ENCODE measurements around the gene MROH9.

Gene MROH9

DNA sequence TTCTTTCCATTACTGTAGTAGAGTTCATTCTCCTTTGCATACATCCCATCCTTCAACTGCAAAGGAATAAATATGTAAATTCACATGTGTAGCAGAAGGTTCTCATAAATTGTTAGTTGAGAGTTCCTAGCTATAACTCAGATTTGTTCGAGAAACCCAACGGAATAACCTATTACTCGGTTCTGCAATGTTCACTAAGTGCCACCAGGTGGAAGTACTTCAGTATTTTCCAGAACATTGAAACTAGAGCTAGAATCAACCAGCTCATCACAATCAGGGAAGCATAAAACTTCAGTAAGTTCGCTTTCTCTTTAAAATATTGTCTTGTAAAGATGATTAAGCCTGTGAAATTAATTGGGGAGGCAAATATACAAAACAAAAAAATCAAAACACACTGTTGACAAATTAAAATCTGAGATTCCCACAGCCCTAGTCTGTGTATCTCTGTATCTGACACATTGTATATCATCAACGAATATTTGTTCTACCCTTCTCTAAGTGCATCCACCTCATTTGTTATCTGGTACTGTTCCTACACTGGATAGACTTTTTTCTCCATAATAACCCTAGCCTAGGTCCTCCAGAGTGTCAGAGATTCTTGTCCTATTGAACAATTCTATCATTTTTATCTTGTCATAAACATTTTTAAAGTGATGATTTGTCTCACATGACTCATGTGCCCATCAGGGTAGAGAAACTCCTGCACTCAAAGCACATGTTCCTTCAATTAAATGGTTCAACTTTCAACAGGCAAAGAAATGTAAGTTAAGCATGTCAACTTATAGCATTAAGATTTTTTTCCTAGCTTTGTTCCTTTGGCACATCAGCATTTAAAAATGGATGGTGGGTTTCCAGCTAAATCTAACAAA, 31.9 kb downstream of the MROH9 start:
- DNase-seq: no peak

DNA sequence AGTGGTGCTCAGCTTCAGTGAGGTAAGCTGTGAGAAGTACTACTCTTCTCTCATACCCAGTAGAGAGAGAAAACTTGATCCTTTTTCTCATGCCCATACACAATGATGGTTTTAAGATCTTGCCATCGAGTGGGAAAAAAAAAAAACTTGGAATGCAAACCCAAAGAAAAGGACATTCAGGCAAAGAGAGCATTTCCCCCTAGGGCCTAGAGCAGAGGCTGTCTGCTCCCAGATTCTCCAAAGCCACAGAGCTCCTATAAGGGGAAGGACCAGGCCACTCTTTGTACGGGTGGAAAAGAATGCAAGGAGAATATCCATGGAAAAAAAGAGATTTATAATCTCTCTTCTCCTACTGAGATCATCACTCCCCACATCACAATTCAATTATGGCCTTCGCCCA, 34.9 kb downstream of the MROH9 start:
- DNase-seq: no peak

DNA sequence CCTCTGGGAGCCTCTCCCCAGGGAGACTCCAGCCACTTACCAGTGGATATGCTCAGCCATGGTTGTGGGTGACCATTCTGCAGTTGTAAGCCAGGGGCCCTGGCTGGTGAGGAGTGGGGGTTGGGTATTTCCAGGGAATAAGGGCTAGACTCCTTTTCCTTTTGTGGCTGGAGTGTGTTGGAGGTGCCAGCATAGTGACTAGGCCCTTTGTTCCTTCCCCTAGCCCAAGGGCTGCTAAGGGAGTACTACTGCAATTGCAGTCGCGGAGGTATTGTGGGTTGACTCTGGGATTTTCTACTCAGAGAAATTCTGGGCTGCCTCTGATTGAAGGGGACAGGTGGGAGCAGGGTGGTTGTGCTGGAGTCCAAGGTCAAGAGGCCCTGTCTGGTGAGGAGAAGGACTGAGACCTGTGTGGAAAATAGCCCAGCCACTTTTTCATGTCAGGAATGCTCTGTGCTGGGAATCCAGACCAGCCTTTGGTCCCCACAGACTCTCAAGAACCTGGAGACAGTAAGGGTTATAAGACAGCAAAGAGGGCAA, 43.1 kb downstream of the MROH9 start:
- DNase-seq: no peak

DNA sequence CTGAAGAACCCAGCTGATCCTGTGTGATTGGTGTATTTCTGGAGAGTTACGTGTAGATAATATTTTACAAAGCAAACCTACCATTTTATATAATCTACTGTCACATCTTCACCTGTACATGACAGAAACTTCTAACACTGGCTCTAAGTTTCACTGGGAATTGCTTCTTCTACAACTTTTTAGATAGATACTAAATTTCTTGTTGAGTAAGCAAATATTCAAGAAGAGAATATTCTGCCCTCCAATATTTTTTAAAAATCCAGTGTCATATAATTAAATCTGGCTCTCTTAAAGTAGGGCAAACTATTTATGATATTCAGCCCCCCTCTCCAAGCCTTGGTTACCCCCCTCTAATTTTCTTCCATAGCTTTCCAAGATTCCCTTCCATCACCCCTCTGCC, 50.1 kb downstream of the MROH9 start:
- no peak for DNase-seq

DNA sequence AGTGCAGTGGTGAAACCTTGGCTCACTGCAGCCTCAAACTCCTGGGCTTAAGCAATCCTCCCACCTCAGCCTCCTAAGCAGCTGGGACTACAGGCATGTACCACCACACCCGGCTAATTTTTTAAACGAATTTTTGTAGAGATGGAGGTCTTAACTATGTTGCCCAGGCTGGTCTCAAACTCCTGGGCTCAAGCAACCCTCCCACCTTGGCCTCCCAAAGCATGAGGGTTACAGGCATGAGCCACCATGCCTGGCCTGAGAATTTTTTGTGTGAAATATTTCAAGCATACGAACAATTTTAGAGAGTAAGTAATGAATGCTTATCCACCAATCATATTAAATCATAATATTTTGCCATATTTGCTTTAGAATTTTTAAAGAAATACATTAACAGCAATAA, 51.6 kb downstream of the MROH9 start:
- DNase-seq: no peak

DNA sequence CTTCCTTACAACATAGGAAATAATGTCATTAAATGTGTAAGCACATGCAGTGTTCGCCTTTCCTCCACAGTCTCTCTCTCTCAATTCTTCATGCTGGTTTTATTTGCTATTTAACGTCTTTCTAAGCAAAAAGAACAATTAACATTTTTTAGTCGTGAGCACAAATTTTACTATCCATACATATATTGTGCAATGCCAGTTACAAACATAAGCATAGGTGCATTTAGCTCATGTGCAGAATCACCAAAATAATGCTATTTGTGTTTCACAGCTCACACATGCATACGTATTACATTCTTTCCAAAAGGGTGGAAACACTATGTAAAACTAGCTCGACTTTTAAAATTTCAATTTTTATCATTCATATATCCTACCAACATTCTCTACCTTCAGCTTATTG, 52.1 kb downstream of the MROH9 start:
- no peak for DNase-seq

DNA sequence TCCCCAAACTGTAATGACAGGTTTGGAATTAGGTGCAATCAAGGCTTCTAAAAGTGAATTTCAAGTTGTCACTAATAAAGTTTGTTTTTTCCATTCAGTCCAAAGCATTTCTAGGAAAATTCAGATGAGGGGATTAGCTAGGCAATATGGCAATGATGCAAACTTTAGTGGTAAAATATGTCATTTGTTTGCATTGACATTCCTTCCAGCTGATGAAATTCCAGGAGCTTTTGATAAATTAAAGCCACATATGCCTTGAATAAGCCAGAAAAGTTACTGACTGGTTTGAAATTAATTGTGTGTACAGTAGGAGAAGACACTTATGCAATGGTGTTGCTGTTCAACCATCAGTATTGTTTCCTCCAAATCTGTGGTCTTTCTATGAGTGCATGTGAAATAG, 57.8 kb downstream of the MROH9 start:
- no peak for DNase-seq

DNA sequence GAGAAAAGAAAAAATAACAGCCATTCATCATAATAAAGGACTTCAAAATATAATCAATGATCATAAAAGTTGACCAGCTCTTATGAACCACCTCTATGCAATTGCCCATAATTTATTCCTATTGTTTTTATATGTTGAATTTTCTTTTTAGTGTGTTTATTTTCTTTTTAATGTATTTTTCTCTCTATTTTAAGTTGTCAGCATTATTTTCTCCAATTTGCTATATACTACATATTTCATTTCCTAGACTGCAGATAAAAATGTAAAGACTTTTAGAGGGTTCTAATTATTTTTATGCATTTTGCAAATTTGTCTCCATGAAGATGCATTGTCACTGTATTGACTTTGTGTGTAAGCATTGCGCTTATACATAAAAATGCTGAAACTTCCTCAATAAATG, 58.4 kb downstream of the MROH9 start:
- no peak for DNase-seq

DNA sequence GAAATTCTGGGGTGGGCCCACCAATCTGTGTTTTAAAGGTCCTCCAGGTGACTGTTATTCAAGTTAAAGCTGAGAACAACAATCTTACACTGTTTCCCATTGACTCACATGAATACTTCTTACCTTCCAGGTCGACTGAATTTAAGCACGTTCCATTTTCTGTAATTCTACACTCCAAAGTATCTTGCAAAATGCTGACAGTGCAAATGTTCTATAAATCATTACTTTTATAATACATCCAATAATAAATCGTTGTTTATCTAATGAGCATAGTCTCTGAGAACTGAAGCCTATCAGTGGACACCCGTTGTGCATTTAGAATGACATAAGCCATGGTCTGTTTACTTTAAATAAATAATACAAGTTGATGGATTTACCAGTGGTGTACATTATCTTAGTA, 79.5 kb downstream of the MROH9 start:
- DNase-seq: no peak

DNA sequence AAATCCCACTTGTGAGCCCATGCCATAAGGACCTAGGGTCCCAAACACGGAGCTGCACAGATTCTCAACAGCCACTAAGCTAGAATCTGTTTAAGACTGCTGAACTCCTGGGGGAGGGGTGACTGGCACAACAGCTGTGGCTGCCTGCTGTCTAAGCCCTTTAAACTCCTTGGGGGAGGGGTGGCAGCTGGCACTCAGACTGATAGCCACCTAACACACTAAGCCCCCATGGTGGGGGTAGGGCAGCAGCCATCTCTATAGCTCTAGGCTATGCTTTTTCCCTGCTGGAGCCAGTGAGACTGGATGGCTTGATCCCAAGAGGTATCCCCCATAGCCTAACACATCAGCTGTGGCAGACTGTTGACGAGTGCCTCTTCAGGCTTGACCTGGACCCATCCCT, 82.1 kb downstream of the MROH9 start:
- no peak for DNase-seq

DNA sequence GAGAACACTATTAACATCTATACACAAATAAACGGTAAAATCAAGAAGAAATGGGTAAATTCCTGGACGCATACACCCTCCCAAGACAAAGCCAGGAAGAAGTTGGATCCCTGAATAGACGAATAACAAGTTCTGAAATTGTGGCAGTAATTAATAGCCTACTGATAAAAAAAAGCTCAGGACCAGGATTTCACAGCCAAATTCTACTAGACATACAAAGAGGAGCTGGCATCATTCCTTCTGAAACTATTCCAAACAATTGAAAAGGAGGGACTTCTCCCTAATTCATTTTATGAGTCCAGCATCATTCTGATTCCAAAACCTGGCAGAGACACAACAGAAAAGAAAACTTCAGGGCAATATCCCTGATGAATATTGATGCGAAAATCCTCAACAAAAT, 84.6 kb downstream of the MROH9 start:
- no peak for DNase-seq

DNA sequence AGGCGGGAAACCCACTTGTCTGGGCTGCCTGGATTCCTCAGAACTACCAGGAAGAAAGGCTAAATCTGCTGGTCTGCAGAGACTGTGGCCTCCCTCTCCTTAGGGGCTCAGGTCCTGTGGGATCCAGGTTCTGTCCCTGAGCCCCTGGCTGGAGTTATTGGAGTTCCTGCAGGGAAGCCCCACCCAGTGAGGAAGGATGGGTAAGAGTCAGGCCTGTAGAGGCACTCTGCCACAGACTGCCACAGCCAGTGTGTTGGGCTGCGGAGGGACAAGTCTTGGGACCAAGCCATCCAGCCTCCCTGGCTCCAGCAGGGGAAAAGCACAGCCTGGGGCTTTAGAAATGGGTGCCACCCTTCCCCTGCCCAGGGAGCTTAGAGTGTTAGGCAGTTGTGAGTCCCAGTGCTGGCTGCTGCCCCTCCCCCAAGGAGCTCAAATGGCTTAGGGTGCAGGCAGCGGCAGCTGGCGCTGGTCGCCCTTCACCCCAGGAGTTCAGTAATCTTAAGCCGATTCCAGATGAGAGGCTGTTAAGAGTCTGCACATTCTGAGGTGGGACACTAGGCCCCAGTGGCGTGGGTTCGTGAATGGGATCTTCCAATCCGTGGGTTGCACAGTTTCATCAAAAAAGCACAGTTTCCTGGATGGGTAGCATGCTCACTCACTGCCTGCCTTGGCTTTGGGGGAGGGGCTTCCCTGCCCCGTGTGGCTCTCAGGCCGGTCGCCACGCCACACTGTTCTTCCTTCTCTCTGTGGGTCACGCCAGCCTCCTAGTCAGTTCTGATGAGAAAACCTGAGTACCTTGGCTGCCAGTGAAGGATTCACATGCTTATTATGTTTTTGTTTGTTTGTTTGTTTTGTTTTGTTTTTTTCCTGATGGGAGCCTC, 97.7 kb downstream of the MROH9 start:
- no peak for DNase-seq

DNA sequence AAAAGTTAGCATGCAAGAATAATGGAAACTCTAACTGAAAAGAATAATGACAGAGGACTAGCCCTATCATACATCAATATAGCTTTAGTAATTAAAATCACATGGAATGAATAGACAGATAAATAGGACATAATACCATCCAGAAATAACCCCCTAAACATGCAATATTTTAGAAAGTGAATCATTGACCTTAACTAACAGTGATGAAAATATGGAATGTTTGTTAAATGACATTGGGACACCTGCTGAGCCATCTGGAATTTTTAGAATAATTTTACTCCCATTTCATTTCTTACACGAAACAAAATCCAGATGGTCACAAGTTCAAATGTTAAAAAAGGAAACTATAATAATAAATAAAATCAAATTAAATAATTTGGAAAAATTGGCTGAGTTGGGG, 102.3 kb downstream of the MROH9 start:
- DNase-seq: no peak

DNA sequence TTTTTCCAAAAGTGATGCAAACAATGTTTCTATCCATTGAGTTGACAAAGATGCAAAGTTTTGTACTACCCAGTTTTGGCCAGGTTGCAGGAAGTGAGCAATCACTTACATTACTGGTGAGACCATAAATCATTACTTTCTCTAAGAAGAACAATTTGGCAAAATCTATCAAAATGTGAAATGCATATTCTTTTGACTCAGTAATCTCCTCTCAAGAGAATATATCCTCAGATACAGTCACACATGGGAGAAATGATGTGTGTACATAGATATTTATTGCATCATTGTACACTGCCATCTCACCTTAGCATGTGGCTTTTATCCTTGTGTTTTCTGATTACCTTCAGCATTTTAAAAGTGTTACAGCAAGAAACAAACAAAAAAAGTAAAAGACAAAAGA, 103.0 kb downstream of the MROH9 start:
- DNase-seq: no peak

DNA sequence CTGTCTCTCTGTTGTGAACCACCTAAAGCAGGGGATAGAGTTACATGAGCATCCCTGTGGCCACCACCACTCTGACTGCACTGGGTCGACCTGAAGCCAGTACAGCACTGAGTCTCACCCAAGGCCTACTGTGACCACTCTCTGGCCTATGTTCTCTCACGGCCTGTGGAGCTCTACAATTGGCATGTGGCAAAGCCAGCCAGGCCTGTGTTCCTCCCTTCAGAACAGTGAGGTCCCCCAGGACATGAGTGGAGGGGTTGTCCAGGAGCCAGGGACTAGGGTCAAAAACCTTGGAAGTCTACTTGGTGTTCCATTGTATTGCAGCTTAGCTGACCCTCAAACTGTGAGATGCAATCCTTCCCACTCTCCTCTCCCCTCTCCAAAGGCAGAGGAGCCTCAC, 112.7 kb downstream of the MROH9 start:
- no peak for DNase-seq

DNA sequence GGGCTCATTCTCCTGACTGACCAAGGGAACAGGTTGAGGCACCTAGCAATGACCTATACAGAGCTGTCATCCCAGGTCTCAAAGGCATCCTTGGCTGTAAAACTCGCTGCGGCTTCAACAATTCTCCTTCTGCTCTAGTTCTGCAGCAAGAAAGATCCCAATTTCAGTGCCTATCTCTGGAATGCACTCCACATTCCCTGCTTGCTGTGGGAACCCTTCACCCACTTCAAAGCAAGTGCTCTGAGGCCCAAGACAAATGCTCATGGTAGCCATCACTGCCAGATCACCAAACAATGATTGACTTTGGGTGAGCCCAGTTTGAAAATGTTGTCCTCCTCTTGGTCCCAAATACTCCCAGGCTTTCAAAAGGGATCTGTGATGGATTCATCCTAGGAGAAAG, 117.6 kb downstream of the MROH9 start:
- no peak for DNase-seq

DNA sequence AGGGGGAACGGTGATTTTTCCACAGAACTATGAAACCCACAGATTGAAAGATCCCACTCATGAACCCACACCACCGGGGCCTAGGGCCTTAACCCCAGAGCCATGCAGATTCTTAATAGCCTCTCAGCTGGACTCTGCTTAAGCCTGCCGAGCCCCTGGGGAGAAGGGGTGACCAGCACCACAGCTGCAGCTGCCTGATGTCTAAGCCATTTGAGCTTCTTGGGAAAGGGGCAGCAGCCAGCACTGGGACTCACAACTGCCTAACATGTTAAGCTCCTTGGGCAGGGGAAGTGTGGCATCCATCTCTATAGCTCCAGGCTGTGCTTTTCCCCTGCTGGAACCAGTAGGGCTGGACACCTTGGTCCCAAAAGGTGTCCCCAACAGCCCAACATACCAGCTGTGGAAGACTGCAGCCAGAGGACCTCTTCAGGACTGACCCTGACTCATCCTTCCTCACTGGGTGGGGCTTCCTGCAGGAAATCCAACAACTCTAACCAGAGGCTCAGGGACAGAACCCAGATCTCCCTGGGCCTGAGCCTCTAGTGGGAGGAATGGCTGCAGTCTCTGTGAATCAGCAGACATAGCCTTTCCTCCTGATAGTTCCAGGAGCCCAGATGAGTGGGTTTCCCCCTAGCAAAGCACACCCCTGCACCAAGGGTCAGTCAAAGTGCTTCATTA, 120.8 kb downstream of the MROH9 start:
- no peak for DNase-seq

DNA sequence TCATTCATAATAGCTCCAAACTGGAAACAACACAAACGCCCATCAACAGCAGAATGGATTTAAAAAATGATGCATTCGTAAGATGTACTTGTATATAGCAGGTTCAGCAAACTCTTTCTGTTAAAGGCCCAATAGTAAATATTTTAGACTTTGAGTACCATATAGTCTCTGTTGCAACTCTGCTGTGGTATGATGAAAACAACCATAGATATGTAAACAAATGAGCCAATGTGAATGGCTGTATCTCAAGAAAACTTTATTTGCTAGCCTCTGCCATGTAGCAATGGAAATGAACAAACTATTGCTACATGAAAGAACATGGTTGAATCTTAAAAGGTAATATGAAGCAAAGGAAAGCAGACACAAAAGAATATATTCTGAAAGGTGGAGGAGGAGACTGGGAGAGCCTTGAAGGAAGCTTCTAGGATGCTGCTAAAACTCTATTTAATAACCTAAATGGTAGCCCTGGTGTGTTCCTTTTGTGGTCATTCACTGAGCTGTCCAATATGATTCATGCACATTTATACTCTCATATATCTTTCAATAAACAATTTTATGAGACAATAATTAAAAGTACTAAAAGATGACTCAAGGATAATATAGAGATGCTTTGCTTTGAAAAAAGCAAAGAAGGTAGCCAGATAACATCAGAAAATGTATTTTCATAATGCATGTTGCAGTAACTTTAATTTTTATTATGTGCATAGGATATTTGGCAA, 126.2 kb downstream of the MROH9 start:
- DNase-seq: no peak

DNA sequence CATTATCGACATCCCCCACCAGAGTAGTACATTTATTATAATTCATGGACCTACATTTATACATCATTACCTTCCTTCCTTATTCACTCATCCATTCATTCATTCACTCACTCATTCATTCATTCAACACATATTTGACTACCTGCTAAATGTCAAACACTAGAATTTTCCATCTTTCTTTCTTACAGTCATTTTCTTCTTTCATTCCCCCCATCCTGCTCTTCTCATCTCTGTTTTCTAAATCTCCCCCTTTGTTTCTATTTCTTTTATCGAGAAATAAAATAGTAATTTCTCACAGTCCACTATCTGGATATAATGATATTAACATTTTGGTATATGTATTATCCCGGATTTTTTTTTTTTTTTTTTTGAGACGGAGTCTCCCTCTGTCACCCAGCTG, 127.6 kb downstream of the MROH9 start:
- no peak for DNase-seq

DNA sequence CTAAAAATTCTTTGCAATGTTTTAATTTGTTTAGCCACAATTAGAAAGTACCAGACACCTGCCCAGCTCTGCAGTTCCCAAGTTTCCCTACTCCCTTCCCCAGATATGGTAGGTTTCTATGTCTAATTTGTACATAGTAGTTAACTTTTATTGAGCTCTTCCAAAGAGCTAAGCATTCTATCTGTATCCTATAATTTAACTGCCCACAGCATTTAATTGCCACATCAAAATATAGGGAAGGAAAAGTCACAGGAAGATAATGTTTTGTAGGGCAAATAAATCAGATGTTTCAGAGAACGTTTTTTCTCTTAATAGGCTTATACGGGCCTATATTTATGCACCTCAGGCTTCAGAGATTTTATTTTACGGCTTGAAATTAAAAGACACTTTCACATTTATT, 139.7 kb downstream of the MROH9 start:
- no peak for DNase-seq

DNA sequence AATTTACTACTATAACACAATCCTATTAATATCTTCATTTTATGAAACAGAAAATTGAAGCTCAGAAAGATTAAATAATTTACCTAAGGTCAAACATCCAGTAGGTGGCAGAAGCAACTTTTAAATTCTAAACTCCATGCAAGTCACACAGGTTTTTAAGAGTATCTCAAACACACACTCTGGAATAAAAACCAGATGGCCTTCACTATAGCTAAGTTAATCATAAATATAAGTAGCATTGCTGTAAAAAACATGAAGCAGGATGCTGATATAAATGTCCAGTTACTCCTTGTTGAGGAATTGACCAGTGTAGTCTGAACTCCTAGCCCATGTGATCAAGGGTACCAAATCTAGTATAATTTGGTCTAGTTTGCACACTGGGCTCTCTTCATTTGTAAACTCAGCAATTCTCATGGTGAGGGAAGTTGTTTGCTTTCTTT, 146.0 kb downstream of the MROH9 start:
- no peak for DNase-seq

DNA sequence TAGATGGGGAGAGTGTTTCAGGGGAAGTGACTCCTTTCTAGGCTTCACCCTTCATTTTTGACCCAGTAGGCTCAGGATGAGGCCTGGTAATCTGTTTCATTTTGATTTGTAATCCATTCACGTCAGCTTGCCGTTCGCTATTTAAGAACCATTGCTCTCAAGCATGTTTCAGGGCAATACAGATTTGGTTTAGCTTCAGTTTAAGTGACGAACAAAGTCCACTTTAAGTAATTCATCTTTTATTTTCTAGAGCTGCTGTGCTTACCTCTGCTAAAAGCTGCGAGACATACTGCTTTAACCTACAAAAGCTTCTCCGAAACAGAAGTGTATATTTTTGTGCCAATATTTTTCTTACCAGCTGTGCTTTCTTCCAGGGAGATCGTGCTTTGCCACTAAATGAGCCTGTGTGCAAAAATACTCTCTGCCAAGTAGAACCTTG, 146.4 kb downstream of the MROH9 start:
- DNase-seq: no peak

DNA sequence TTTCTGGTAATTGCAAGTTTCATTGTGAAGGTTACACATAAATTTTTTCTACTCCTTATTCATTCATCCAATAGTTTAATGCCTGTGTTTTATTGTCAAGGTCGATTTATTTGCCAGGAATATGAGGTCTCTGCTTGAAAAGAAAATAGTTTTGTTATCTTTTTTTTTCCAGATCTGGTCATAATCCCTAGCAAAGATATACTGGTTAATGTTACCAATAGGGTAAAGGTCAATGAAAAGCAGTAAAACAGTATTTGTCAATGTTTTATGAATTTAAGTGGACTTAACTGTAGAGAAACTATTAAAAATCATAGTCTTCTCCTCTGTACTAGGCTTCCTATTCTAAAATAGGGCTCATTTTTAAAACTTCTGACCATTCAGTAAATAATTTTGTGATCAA, 147.3 kb downstream of the MROH9 start:
- no peak for DNase-seq

Data from cerebellar nuclear complex (tissue), 1 donor.